ENCODE measurements around the gene HLA-DRB1. TPM values are rescaled to one million over a fixed set of nuclear protein-coding genes. Genes with fewer than 3 reads are reported as not detected.

HLA-DRB1 gene
- total and polyA plus RNA-seq, 2 donors (not counting 3 experiments of a cell fraction or from before 2014, with no cell fraction given), result not detected

GRCh38 chr6:32623693-32624092 is 34.0 kb upstream of the HLA-DRB1 start:
- no peak overlapping the region for H3K4me2 ChIP-seq (ENCODE audit: insufficient read depth, low read length)
- FAIRE-seq, result no peak
- TF ChIP-seq, protein P1, sequence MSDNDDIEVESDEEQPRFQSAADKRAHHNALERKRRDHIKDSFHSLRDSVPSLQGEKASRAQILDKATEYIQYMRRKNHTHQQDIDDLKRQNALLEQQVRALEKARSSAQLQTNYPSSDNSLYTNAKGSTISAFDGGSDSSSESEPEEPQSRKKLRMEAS (IDR thresholded peaks at IDR 0.05; ENCODE audit: insufficient read depth, insufficient read length), result no peak
- TF ChIP-seq FOS (IDR thresholded peaks at IDR 0.05; ENCODE audit: borderline replicate concordance, insufficient read depth, low read length) (no peak), POLR2A (IDR thresholded peaks at IDR 0.05; ENCODE audit: low read depth, low read length) (no peak), GATA2 (IDR thresholded peaks at IDR 0.05; ENCODE audit: insufficient read depth, insufficient read length, low read depth, low read length) (no peak), JUN (IDR thresholded peaks at IDR 0.05; ENCODE audit: borderline replicate concordance, insufficient read depth, insufficient read length, low read depth) (no peak), POLR2AphosphoS5 (IDR thresholded peaks at IDR 0.05; ENCODE audit: insufficient read depth, low read depth, low read length) (no peak), CTCF (IDR thresholded peaks at IDR 0.05; ENCODE audit: extremely low read depth in 1 of 2, insufficient read depth in 1 of 2, low read depth in 1 of 2, low read length in 2 of 2) (no peak), MYC (IDR thresholded peaks at IDR 0.05; ENCODE audit: low read depth, low read length) (no peak), EZH2 (IDR thresholded peaks at IDR 0.05; ENCODE audit: borderline replicate concordance, low read depth, low read length, severe bottlenecking) (no peak)

More at GRCh38 chr6:32623693-32624092, 34.0 kb upstream of the HLA-DRB1 start:
- H3K79me2 ChIP-seq (ENCODE audit: control insufficient read depth, insufficient read depth, low read length), result no peaks in the 10 kb centered on the region
- no peaks in the 10 kb centered on the region for H3K9me1 ChIP-seq (replicated peaks; ENCODE audit: control insufficient read depth, extremely low read depth, insufficient read depth, low read length)
- dilution Hi-C loops (cut with MboI; ENCODE audit: extremely low pct_ligation_motif_present, low sequenced_read_pairs), result no loop called here
- DNase-seq (ENCODE audit: low read depth, low spot score), result no peak
- BruUV-seq (replicated peaks), result no TSS peak
- no peaks in the 10 kb centered on the region for H3K27me3 ChIP-seq (ENCODE audit: control insufficient read depth in 2 of 2, insufficient read depth in 2 of 2, low read length in 2 of 2)
- POLR2A ChIA-PET, result no interaction called here
- H2AFZ ChIP-seq (ENCODE audit: low read depth, low read length), result no peak overlapping the region
- intact Hi-C loops (cut with micrococcal nuclease), result loop anchor here (2.0 kb wide), 1 partner anchor 77 kb away; no protein-coding TSS in a partner anchor
- H3K36me3 ChIP-seq (ENCODE audit: control insufficient read depth in 2 of 2, extremely low read depth in 1 of 2, insufficient read depth in 2 of 2, low read length in 2 of 2), result no peaks in the 10 kb centered on the region
- H3K27ac ChIP-seq (ENCODE audit: insufficient read depth, low read depth, low read length), result no peak overlapping the region
- H3K9me3 ChIP-seq (replicated peaks; ENCODE audit: control insufficient read depth, insufficient read depth, low read length), result no peaks in the 10 kb centered on the region
- H3K4me3 ChIP-seq (replicated peaks in 1 of 3; ENCODE audit: insufficient read depth in 1 of 3, low read depth in 1 of 3, low read length in 3 of 3), result no peak overlapping the region
- H4K20me1 ChIP-seq (replicated peaks; ENCODE audit: control insufficient read depth, extremely low read depth, insufficient read depth, low read length), result no peaks in the 10 kb centered on the region
- H3K4me1 ChIP-seq (ENCODE audit: control insufficient read depth, extremely low read depth, insufficient read depth, low read length), result no peaks in the 10 kb centered on the region
- H3K9ac ChIP-seq (replicated peaks; ENCODE audit: extremely low read depth, insufficient read depth, low read length), result no peak overlapping the region
- CTCF ChIA-PET, result interaction anchor here (1.0 kb wide), 1 partner anchor 244 kb away, joined by 5 read pairs; no protein-coding TSS in a partner anchor
